GM21360 (cell line): ENCODE measurements around the gene MYO1D.
"Not testable (repeated sequence)": the region's sequence is repeated elsewhere in the genome, so short reads cannot be mapped to it uniquely, and the experiment has no call there.

Source experiments
- ATAC-seq: cut with Tn5 transposase; IDR thresholded peaks from one replicate; pipeline ENCODE4 v1.9.1; 2021; ENCODE audit warnings: mild to moderate bottlenecking, moderate library complexity; ENCODE audit not compliant: unreplicated experiment

Gene MYO1D

DNA sequence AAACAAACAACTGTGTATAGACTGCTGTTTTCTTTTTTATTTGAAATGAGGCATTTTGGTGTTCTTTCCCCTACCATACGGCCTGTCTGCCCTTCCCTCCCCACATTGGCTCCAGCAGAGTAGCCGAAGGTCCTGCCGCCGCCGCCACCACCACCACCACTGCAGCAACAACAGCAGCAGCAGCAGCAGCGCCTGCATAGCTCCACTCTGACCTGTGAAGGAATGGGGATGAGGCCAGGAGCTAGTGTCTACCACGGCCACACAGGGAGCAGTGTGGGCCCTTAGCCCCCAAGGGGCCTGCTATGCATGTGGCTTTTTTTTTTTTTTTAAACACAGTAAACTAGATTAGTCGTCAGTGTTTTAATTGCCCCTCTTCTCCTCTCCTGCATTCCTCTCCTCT, 395.7 kb downstream of the MYO1D start:
- ATAC-seq: no peak

DNA sequence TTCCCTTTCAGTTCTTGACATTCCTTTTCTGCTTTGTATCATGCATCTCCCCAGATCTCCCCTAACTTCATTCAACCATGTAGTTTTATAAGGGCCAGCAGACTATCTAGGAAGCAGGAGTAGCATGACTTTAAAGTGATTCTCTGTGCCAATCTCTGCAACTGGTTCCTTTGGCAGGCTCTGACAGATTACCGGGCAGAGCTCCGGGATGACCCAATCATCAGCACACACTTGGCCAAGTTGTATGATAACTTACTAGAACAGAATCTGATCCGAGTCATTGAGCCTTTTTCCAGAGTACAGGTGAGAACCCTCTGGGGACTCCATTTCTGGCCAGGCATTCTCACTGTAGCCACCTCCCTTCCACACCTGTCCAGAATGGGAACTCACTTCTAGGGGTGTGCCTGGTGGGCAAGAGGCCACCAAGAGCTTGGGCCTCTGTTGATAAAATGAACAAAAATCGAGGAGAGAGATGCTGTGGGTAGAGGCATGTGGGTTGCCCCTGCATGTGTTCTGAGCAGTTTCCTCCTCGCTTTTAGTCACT, 397.8 kb downstream of the MYO1D start:
- no peak for ATAC-seq

DNA sequence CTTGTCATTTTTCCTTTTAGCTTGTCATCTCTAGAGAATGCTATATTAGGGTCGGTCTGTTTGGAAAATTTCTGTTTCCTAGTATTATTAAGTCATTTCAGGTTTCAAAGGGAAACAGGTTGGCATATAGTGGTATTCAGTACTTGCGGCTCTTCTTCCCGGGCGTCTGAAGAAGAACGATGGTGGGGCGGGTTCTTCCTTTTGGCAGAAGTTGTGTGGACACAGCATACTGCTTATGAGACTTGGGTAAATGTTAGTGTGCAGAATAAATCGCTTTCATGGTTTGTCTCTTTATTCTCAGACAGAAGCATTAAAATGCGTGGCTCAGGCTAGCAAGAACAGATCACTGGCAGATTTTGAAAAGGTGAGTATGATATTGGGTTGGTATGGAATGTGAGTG, 399.7 kb downstream of the MYO1D start:
- ATAC-seq: no peak

DNA sequence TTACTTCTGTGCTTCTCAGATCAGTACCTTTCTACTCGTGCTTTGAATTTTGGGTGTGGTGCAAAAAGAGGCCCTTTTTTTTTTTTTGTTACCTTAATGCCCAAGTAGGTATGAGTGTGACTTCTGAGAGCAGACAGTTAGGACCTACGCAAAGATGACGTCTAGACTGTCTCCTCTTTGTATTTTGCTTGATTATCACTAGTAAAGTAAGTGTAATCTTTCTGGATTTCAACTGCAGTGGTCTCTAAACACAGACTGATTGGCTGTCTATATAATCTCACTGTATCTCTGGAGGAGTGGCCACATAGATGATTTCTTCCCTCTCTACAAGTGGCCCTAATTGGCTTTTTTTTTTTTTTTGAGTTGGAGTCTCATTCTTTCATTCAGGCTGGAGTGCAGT, 401.7 kb downstream of the MYO1D start:
- no peak for ATAC-seq

DNA sequence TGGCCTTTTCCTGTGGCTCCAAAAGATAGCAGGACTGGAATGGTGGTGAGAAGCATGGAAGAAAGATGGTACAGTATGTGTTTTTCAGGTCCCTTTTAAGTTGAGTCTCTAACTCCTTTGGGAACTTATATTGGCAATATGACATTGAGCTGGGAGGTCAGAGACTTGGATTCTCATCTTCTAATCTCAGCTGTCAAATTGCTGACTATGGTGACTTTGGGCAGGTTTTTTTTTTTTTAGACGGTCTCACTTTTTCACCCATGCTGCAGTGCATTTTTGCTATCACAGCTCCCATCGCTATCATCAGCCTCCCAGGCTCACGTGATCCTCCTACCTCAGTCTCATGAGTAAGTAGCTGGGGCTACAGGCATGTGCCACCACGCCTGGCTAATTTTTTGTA, 405.3 kb downstream of the MYO1D start:
- no peak for ATAC-seq

DNA sequence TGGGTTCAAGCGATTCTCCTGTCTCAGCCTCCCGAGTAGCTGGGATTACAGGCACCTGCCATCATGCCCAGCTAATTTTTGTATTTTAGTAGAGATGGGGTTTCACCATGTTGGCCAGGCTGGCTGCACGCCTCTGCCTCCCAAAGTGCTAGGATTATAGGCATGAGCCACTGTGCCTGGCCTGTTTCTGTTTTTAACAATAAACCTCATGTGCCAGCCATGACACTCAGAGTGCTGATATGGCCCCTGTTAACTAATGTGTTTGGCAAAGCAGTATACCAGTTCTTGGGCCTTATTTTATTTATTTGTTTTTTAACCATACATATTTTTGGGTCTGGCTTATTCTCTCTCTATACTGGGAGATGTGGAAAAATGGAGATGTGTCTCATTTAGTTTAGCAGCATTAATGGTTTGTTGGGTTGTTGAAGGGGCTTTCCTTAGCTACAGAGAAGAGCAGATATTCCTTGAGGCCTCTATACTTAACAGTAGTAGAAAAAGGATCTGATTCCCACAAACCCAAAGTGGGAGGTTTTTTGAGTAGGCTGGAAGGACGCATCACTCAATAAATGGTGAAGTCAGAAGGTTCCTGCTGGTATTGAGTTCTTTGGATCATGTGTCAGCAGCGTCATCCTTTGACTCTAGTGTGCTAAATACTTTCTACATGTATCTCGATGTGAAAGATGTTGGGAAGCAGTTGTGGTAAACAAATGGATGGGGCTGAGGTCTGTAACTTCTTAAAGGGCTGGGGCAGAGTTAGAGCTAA, 406.3 kb downstream of the MYO1D start:
- ATAC-seq: no peak

DNA sequence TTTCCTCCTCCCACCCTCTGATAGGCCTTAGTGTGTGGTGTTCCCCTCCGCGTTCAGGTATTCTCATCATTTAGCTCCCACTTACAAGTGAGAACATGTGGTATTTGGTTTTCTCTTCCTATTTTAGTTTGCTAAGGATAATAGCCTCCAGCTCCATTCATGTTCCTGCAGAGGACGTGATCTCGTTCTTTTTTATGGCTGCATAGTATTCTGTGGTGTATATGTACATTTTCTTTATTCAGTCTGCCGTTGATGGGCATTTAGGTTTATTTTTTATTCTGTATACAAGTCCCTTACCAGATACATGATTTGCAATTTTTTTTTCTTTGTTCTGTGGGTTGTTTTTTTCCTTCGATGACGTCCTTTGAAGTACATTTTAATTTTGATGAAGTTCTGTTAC, 409.0 kb downstream of the MYO1D start:
- no peak for ATAC-seq

DNA sequence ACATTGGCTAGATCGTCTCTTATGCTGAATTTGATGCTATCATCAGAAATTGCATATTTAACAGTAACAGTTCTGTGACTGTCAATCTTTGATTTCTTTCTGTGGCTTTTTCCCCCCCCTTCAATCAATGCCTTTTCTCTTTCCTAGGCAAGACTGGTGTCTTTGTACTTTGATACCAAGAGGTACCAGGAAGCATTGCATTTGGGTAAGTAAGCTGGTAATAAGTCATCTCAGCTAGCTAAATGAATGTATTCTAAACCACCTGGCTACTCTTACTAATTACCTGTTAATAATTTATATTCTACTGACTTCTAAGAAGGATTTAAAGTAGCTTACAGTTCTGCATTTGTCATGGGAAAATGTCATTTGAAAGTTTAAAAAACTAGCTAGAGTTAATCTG, 412.6 kb downstream of the MYO1D start:
- ATAC-seq: no peak

DNA sequence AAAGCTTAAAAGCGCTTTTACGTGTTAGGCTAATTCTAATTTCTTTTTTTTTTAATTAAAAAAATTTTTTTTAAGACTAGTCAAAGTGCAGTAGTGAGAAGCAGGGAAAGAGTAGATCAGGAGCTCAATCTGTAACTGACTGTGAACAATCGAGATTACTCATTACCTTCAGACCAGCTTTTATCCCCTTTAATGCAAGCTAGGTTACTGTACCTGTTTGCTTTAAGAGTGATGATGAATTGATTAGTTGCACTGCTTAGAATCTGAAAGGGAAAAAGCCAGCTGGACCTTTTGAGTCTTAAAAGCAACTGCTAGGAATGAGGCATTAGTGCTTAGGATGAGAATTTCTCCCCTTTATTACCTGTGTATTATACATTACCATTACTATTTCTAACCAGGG, 413.6 kb downstream of the MYO1D start:
- ATAC-seq: no peak

DNA sequence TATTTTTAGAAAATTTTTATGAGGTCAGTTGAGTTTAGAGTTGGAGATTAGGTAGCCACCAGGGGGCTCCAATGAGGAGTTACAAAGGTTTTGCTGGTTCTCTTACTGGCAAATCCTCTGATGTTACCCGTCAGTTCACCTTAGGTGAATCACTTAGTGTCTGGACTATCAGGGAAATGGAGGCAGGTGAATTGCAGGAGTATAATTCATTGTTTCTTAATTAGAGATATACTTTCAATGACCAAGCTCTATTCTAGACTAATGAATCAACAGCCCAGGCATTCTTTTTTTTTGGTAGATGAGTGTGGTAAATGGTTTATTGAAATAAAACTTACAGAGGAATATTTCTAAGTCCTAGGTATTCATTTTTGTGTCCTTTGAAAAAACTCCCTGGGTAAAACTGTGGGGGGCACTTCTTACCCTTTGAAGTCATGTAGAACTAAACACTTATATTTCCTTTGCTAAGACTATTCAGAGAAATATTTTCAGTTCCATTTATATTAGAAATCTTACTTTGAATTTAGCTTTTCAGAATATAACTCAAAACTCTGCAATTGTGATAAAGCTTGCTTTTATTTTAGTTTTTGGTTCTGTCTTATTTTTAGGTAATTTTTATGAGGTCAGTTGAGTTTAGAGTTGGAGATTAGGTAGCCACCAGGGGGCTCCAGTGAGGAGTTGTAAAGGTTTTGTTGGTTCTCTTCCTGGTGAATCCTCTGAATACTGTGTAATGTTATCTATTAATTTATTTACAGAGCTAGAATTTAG, 414.9 kb downstream of the MYO1D start:
- ATAC-seq: no peak

DNA sequence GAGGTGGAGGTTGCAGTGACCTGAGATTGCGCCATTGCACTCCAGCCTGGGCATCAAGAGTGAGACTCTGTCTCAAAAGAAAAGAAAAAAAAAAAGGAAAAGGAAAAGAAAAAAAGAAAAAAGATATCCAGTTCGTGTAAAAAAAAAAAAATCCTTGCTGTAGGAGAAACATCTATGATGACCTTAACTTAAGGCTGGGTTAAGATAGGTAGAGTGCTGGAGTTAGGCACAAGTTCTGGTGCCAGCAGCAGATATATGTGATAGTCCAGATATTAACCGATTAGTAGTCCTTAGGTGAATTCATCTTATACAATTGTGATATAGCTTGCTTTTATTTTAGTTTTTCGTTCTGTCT, 415.4 kb downstream of the MYO1D start:
- no peak for ATAC-seq

DNA sequence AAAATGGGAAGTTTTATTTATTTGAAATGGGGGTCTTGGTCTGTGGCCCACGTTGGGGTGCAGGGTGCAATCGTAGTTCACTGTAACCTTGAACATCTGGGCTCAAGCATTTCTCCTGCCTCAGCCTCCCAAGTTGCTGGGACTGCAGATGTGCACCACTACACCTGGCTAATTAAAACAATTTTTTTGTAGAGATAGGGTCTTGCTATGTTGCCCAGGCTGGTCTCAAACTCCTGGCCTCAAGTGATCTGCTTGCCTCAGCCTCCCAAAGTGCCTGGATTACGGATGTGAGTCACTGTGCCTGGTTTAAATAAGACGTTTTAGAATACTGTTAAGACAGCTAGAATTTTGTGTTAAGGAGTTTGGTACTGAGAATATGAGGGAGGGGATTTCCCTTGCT, 416.9 kb downstream of the MYO1D start:
- ATAC-seq: no peak

DNA sequence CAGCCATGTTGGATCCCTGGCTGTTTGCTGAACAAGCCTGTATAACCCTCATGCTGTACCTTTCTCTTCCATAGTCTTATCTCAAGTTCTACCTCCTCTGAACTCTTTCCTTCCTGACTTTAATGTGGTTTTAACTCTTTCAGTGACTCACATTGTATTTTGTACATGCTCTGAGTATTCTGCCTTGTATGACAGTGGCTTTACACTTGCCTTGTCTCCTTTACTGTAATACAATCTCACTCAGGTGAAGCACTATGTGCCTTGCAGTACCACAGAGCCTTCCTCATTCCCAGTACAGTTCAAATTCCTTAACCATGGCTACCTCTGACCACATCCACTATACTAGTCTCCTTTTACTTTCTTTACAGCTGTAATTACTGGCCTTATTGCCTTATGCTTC, 418.6 kb downstream of the MYO1D start:
- ATAC-seq: no peak

DNA sequence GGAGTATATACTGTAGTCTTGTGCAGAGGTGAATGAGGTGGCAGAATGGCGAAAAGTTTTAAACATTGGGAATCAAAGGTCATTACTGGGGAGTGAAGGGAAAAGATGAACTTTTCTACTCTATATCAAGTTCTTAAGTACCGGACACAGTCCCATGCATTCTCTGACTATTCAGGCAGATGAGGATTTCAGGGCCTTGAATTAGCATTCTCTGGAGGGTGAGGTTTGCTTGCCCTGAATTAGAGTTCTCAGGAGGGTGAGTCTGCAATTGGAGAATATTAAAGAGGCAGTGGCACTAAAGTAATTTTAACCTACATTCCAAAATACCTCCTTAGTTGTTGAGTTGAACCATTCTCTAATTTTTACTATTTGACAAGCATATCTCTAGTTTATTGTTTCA, 423.6 kb downstream of the MYO1D start:
- ATAC-seq: no peak

DNA sequence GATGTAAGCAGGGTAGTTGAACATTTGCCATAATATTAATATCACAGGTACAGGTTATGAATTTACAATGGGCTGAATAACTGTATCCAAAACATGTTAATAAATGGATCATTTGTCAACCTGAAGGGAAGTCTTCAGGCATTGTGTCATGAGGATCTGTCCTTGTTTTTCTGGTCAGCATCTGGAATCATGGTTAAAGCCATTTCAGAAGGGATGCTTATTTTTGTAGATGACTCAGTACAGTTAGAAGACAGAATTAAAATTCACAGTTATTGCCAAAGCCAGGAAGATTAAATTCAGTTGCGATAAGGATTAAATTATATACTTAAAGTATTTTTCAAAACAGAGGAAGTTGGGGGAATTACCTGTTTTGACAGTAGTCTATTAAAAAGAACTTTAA, 424.6 kb downstream of the MYO1D start:
- no peak for ATAC-seq

DNA sequence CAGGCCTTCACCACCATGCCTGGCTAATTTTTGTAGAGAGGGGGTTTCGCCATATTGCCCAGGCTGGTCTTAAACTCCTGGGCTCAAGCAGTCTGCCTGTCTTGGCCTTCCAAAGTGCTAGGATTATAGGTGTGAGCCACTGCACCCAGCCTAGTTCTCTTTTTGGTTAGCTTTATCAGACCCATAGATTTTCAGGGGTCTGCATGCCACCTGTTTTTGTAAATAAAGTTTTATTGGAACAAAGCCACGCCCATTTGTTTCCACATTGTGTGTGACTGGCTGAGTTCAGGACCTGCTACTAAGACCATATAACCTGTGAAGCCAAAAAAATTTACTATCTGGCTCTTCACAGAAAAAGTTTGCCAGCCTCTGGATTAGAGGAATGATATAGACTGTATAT, 425.0 kb downstream of the MYO1D start:
- no peak for ATAC-seq

DNA sequence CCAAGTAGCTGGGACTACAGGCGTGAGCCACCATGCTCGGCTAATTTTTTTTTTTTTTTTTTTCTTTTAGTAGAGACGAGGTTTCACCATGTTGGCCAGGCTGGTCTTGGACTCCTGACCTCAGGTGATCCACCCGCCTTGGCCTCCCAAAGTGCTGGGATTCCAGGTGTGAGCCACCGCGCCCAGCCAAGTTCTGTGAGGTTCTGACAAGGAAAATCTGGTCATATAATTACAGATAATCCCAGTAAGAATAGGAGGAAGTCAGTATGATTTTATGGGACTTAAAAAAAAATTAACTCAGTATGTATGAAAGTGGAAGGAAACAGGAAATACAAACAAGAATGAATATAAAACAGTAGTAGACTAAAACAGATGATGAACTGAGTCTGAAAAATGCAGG, 426.5 kb downstream of the MYO1D start:
- not testable (repeated sequence) for ATAC-seq

DNA sequence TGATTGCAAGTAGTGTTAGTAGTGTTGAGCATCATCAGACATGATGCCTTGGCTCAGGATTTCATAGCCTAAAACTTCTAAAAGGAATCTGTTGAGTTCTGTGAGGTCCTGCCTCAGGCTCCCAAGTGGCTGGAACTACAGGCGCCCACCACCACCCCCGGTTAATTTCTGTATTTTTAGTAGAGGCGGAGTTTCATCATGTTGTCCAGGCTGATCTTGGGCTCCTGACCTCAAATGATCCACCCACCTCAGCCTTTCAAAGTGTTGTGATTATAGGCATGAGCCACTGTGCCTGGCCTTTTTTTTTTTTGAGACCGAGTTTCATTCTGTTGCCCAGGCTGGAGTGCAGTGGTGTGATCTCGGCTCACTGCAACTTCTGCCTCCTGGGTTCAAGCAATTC, 427.0 kb downstream of the MYO1D start:
- ATAC-seq: no peak

DNA sequence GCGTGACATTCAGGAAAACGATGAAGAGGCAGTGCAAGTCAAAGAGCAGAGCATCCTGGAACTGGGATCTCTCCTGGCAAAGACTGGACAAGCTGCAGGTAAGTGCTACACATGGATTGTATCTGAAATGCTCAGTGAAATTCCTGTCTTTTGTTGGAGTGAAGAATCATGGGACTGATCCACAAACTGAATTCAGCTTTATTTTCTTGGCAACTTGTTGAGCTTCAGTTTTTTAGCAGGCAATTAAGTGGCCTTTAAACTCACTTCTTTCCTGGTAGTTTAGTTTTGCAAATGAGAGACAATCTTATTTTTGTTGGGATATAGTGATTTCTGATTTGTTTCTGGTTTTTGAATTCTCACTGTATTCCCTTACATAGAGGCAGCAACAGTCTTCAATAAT, 430.0 kb downstream of the MYO1D start:
- no peak for ATAC-seq

DNA sequence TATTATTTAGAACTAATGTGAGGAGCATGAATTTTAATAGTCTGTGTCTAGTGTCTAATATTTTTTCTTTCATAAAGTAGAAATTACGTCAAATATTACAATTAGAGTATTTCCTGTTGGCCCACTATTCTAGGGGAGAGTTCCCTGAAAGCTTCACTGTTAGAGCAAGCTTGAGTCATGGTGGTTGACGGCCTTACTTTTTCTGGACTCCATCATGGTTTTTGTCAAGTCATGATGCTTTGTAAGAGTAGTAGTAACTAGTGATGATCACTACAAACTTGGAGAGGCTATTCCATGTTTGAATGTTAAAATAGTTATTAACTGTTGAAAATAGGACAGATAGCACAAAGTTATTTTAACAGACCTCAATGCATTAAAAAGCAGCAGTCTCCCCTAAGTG, 431.0 kb downstream of the MYO1D start:
- no peak for ATAC-seq

DNA sequence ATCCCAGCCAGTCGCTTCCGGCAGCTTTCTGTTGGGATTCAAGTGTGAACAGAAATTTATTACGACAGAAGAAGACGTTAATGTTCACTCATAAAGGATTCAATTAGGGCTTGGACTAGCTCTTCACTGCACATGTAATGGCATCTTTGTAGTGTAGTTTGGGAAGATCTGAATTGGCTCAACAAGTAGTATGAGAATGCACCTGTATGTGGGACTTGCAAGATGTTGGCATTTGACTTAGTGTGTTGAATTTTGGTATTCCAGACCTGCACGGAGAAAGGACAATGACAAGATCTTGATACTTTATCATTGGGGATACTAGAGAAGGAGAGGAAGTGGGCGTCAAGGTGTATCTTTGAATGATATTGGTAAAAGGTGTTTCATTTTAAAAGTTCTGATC, 431.4 kb downstream of the MYO1D start:
- ATAC-seq: no peak

DNA sequence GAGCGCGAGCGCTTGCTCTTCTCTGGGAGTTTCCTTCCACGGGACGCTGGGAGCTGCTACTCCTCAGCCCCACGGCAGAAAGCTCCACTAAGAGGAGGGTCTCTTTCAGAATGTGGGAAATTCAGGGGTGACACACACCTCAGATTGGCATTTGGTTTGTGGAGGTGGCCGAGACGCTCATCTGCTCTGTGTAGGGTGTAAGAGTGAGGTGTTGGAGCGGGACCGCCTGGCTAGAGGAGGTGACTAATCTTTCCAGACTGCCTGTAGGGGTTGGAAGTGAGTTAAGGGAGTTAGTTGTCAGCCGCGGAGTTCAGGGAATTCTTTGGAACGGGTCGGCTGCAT, 431.9 kb downstream of the MYO1D start:
- ATAC-seq: peak; percentile 9
